ENCODE data around the gene MTHFD1L. TPM values are rescaled to one million over a fixed set of nuclear protein-coding genes. Genes with fewer than 3 reads are reported as not detected.

The MTHFD1L gene
- total and polyA plus RNA-seq, 9 of the 15 experiments (the other 6 are each of a cell fraction or from before 2014, with no cell fraction given): 20.9 to 128 (median 61.0) TPM

GRCh38 chr6:151069641-151070040 lies 204.1 kb downstream of the MTHFD1L start:
- Histone ChIP-seq H3K4me1 (replicated peaks in 1 of 2; ENCODE audit: control insufficient read depth in 2 of 2, insufficient read depth in 2 of 2, low read length in 2 of 2) (no peaks in the 10 kb centered on the region), H3K9ac (ENCODE audit: insufficient read depth in 1 of 2, low read depth in 2 of 2, low read length in 2 of 2) (no peak overlapping the region), H3K4me3 (no peak overlapping the region), H4K20me1 (replicated peaks; ENCODE audit: control insufficient read depth, insufficient read depth, low read length) (no peaks in the 10 kb centered on the region), H3K27me3 (ENCODE audit: control insufficient read depth in 2 of 2, insufficient read depth in 2 of 2, low read length in 2 of 2) (no peaks in the 10 kb centered on the region), H3K79me2 (ENCODE audit: control insufficient read depth, insufficient read depth, low read length) (no peaks in the 10 kb centered on the region), H3K36me3 (ENCODE audit: control insufficient read depth, insufficient read depth, low read length) (peaks cover 3% of the 10 kb centered on the region; the same call in 1 of the 3 replicates), H3K27ac (ENCODE audit: extremely low read depth, low read depth, low read length) (no peak overlapping the region), H3K9me3 (replicated peaks; ENCODE audit: control insufficient read depth, insufficient read depth, low read depth, low read length) (no peaks in the 10 kb centered on the region), H3K9me1 (ENCODE audit: control insufficient read depth, insufficient read depth, low read length) (no peaks in the 10 kb centered on the region), H3K4me2 (ENCODE audit: insufficient read depth, low read length) (no peak overlapping the region), H2AFZ (ENCODE audit: low read depth, low read length) (no peak overlapping the region)
- TF ChIP-seq ZKSCAN3 (CRISPR knock-in tag; IDR thresholded peaks at IDR 0.05) (no peak), MAZ (CRISPR knock-in tag; conservative IDR thresholded peaks at IDR 0.05 in 1 of 2, IDR thresholded peaks at IDR 0.05 in 1 of 2) (no peak)
- no peak for FAIRE-seq
- intact Hi-C loops (cut with micrococcal nuclease): no loop called here
- in situ Hi-C loops (cut with MboI): no loop called here
- POLR2A ChIA-PET: interaction anchor here (0.7 to 1.6 kb wide), 3 partner anchors 11 to 22 kb away, joined by 5 to 7 read pairs (median 5); no protein-coding TSS in a partner anchor
- no peak for ATAC-seq
- WGBS (ENCODE audit: insufficient coverage, low coverage, missing lambda C conversion rate): 98% methylated on average over 8 of the region's 8 CpGs
- CTCF ChIA-PET (ENCODE audit: low intra/inter-chr PET ratio): no interaction called here
- no peak for DNase-seq (ENCODE audit: extremely low read depth in 1 of 4, low spot score in 3 of 4)
- no TSS peak for BruUV-seq (replicated peaks)

- ATAC-seq: no peak
- ChIA-PET POLR2A (no interaction called here), CTCF (ENCODE audit: low intra/inter-chr PET ratio) (no interaction called here)
- Histone ChIP-seq H3K9me3 (replicated peaks; ENCODE audit: control insufficient read depth, insufficient read depth, low read depth, low read length) (no peaks in the 10 kb centered on the region), H3K79me2 (ENCODE audit: control insufficient read depth, insufficient read depth, low read length) (no peaks in the 10 kb centered on the region), H3K9ac (ENCODE audit: insufficient read depth in 1 of 2, low read depth in 2 of 2, low read length in 2 of 2) (no peak overlapping the region), H4K20me1 (replicated peaks; ENCODE audit: control insufficient read depth, insufficient read depth, low read length) (no peaks in the 10 kb centered on the region), H3K27ac (ENCODE audit: extremely low read depth, low read depth, low read length) (no peak overlapping the region), H3K9me1 (ENCODE audit: control insufficient read depth, insufficient read depth, low read length) (no peaks in the 10 kb centered on the region), H3K27me3 (ENCODE audit: control insufficient read depth in 2 of 2, insufficient read depth in 2 of 2, low read length in 2 of 2) (no peaks in the 10 kb centered on the region), H2AFZ (ENCODE audit: low read depth, low read length) (no peak overlapping the region), H3K4me2 (ENCODE audit: insufficient read depth, low read length) (no peak overlapping the region), H3K4me1 (replicated peaks in 1 of 2; ENCODE audit: control insufficient read depth in 2 of 2, insufficient read depth in 2 of 2, low read length in 2 of 2) (no peaks in the 10 kb centered on the region), H3K36me3 (ENCODE audit: control insufficient read depth, insufficient read depth, low read length) (peaks cover 1% of the 10 kb centered on the region; the same call in 1 of the 3 replicates), H3K4me3 (no peak overlapping the region)
- BruUV-seq (replicated peaks): no TSS peak
- DNase-seq (ENCODE audit: extremely low read depth in 1 of 4, low spot score in 3 of 4): no peak
- FAIRE-seq: no peak
- in situ Hi-C loops (cut with MboI) (no loop called here), intact Hi-C loops (cut with micrococcal nuclease) (no loop called here)
- WGBS (ENCODE audit: insufficient coverage, low coverage, missing lambda C conversion rate): 72% methylated on average over 3 of the region's 3 CpGs
- TF ChIP-seq RHOXF2B (CRISPR knock-in tag; conservative IDR thresholded peaks at IDR 0.05) (no peak), ZBTB7A (IDR thresholded peaks at IDR 0.05; ENCODE audit: borderline replicate concordance, control insufficient read depth, low read depth, low read length) (no peak), POLR3A (IDR thresholded peaks at IDR 0.05; ENCODE audit: borderline replicate concordance, extremely low read depth, insufficient read depth, insufficient read length) (no peak), SMARCC2 (IDR thresholded peaks at IDR 0.05; ENCODE audit: low read depth) (no peak), ZNF280A (IDR thresholded peaks at IDR 0.05; ENCODE audit: low read depth, partially characterized antibody) (no peak), RBM14 (IDR thresholded peaks at IDR 0.05; ENCODE audit: borderline replicate concordance, insufficient read depth, low read depth, low read length) (no peak), POLR2G (IDR thresholded peaks at IDR 0.05; ENCODE audit: low read depth, low read length) (no peak), ZBTB17 (CRISPR knock-in tag; IDR thresholded peaks at IDR 0.05) (no peak), HES1 (IDR thresholded peaks at IDR 0.05; ENCODE audit: low read depth) (no peak), MYBL2 (IDR thresholded peaks at IDR 0.05; ENCODE audit: low read depth) (no peak), MYBL2 (CRISPR knock-in tag; IDR thresholded peaks at IDR 0.05; ENCODE audit: borderline replicate concordance) (no peak), NEUROD1 (IDR thresholded peaks at IDR 0.05; ENCODE audit: borderline replicate concordance, low read depth, low read length, partially characterized antibody) (no peak)
Observed at GRCh38 chr6:151070631-151071051, 205.1 kb downstream of the MTHFD1L start.

Data from K562 (cell line).